Measurements from ENCODE around the gene SSU72. TPM values are rescaled to one million over a fixed set of nuclear protein-coding genes. Genes with fewer than 3 reads are reported as not detected.

Gene SSU72
- polyA plus RNA-seq, 3 donors: 79.9 to 85.8 (median 80.6) TPM

DNA sequence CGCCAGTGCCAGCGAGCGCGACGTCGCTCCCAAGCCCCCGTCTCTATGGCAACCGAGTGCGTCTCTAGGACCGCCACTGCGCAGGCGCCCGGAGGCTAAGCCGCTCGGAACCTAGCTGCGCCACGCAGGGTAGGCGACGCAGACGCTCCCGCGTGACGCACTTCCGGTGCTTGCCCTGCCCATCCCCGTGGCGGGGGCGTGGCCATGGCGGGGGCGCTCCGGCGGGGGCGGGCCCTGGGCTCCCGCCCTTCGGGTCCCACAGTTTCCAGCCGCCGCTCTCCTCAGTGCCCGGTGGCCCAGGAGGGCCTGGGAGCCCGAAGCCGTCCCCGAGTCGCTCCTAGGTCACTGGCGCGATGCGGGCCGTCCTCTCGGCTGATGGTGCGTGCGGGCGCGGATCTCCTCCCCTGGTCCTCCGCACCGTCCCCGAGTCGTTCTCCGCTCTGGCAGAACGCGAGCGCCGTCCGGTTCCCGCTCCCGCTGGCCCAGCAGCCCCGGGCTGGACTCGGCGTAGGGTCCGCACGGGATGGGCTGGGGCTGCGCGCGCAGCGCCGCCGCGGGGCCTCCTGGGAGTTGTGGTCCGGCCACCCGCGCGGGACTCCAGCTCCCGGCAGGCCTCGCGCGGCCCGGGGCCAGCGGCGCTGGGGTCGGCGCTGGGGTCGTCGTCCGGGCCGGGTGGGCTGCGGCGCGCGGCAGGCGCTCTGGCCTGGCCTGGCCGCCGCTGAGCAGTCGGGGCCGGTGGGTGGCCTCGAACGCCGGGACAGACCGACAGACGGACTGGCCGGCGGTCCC, 40.8 kb upstream of the SSU72 start, which contains the start of gene MIB2:
MIB2 (plus strand) TSS at position 245 of the 789 bp plus-strand sequence. CDS start 7,953 bp downstream, outside the sequence.
- DNase-seq (ENCODE audit: extremely low read depth in 1 of 11, low read depth in 9 of 11, low spot score in 4 of 11): peak; percentile 86 to 96 (median 93)

DNA sequence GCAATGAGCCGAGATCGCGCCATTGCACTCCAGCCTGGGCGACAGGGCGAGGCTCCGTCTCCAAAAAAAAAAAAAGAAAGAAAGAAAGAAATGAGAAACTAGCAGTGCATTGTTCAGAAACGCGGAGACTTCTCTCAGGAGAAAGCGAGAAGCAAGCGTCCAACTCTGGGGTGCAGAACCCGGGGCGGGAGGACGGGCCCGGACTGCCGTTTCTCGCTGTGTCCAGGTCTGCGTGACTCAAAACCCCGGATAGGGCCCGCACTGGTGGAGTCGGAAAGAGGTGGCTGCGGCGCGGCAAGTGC, 40.2 kb upstream of the SSU72 start:
- no peak for DNase-seq (ENCODE audit: extremely low read depth in 1 of 11, low read depth in 9 of 11, low spot score in 4 of 11)

DNA sequence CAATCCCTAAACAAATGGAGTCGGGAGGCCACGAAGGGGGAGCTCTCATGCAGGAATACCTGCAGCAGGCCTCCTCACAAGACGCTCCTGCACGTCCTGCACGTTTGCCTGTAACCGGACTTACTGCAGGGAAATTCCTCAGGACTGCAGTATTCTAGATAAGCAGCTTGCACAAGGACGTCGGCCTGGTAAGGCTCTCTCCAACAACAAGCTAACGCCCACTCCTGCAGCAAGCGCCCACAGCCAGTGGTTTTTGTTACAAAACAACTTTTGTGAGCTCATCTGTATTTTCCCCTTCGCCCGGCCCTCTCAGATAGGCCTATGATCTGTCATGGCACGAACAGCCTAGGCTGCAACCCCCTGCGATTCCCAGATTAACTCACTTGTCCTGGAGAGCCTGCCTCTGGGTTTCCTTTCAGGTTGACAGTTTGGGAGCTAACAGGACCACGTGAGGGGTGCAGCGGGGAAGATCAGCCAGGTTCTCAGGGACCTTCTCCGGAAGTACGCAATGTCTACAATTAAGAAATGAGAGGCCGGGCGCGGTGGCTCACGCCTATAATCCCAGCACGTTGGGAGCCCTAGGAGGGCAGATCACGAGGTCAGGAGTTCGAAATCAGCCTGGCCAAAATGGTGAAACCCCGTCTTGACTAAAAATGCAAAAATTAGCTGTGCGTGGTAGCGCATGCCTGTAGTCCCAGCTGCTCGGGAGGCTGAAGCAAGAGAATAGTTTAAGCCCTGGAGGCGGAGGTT, 39.7 kb upstream of the SSU72 start:
- DNase-seq (ENCODE audit: extremely low read depth in 1 of 11, low read depth in 9 of 11, low spot score in 4 of 11): no peak

DNA sequence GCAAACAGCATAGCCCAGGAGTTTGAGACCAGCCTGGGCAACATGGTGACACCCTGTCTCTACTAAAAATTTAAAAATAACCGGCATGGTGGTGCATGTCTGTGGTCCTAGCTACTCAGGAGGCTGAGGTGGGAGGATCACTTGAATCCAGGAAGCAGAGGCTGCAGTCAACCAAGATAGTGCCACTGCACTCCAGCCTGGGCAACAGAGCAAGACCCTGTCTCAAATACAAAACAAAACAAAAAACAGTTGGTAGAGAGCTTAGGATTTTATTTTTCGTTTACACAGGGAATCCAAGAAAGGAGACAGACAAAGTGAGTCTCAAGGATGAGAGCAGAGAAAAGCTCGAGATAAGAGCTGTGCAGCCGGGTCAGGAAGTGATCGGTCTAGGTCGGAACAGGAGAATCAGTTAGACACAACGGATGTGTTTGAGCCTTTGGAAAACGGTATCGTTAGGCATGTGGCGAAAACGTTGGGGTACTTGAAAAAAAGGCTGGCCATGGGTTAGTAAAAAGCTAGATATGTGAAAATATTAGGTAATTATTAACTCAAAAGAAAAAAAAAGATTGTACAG, 38.9 kb upstream of the SSU72 start:
- no peak for DNase-seq (ENCODE audit: extremely low read depth in 1 of 11, low read depth in 9 of 11, low spot score in 4 of 11)

DNA sequence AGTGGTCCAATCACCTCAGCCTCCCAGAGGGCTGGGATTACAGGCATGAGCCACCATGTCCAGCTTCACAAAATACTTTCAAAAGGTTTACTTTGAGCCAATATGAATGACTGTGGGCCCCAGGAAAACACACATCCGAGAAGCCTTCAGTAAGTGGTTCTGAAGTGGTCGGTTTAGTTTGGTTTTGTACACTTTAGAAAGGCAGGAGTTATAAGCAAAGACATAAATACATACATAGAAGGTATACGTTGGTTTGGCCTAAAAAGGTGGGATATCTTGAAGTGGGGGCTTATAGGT, 37.4 kb upstream of the SSU72 start:
- DNase-seq (ENCODE audit: extremely low read depth in 1 of 11, low read depth in 9 of 11, low spot score in 4 of 11): no peak

DNA sequence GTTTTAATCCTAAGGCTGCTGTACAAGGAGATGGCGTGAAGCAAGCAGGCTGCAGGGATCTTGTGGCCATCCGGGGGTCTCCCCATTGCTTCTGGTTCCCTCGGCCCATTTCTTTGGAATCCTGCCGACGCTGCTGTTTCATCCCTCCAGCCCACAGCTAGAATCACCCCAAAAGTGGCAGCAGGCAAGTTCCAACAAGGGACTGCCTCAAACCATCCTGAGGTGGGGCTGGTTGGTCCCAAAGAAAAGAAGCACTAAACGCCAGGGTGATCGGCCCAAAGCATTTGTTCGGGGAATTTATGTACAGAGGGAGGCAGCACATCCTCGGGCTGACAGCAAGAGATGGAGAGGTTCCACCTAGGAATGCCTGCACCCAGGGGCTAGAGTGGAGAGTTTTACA, 36.1 kb upstream of the SSU72 start:
- DNase-seq (ENCODE audit: extremely low read depth in 1 of 11, low read depth in 9 of 11, low spot score in 4 of 11): no peak

DNA sequence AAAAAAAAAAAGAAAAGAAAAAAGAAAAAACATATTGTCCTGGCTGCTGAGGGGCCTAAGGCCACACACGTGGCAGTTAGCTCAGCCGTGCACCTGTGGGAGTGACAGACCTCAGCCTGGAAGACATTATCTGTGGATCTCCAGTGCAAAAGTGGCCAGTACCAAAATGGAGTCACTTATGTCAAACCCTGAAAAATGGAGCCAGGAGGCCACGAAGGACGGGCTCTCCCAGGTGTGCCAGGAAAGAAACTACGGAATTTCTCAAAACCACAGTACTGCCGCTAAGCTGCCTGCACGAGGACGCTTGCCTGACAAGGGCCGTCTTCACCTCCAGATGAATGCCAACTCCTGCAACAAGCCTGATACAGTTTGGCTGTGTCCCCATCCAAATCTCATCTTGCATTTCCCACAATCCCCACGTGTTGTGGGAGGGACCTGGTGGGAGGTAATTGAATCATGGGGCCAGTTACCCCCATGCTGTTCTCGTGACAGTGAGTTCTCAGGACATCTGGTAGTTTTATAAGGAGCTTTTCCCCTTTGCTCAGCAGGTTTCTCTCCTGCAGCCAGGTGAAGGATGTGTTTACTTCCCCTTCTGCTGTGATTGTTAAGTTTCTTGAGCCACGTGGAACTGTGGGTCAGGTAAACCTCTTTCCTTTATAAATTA, 35.3 kb upstream of the SSU72 start:
- no peak for DNase-seq (ENCODE audit: extremely low read depth in 1 of 11, low read depth in 9 of 11, low spot score in 4 of 11)

DNA sequence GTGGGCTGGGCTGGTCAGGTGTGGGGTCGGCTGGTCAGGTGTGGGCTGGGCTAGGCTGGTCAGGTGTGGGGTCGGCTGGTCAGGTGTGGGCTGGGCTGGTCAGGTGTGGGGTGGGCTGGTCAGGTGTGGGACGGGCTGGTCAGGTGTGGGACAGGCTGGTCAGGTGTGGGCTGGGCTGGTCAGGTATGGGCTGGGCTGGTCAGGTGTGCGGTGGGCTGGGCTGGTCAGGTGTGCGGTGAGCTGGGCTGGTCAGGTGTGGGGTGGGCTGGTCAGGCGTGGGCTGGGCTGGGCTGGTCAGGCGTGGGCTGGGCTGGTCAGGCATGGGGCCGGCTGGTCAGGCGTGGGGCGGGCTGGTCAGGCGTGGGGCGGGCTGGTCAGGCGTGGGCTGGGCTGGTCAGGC, 31.6 kb upstream of the SSU72 start:
- DNase-seq (ENCODE audit: extremely low read depth in 1 of 11, low read depth in 9 of 11, low spot score in 4 of 11): no peak

DNA sequence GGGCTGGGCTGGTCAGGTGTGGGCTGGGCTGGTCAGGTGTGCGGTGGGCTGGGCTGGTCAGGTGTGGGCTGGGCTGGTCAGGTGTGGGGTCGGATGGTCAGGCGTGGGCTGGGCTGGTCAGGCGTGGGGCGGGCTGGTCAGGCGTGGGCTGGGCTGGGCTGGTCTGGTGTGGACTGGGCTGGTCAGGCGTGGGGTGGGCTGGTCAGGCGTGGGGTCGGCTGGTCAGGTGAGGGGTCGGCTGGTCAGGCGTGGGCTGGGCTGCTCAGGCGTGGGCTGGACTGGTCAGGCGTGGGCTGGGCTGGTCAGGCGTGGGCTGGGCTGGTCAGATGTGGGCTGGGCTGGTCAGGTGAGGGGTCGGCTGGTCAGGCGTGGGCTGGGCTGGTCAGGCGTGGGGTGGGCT, 31.1 kb upstream of the SSU72 start:
- no peak for DNase-seq (ENCODE audit: extremely low read depth in 1 of 11, low read depth in 9 of 11, low spot score in 4 of 11)

DNA sequence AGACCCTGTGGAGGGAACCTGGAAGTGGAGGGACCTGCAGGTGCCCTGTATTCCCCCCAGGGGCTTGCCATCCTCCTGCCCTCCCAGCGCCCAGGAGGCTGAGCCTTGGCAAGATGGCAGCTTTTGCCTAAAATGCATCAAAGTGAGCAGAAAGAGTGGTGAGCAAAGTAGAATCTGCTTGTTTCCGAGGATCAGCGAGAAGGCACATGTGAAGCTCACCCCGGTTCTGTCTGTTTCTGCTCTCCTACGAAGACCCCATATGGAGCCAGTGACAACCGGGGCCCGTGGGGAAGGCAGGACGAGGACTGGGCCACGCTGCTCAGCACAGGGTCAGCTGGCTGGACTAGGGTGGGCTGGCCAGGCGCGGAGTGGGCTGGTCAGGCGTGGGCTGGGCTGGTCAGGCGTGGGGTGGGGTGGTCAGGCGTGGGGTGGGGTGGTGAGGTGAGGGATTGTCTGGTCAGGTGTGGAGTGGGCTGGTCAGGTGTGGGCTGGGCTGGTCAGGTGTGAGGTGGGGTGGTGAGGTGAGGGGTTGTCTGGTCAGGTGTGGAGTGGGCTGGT, 30.4 kb upstream of the SSU72 start:
- no peak for DNase-seq (ENCODE audit: extremely low read depth in 1 of 11, low read depth in 9 of 11, low spot score in 4 of 11)

DNA sequence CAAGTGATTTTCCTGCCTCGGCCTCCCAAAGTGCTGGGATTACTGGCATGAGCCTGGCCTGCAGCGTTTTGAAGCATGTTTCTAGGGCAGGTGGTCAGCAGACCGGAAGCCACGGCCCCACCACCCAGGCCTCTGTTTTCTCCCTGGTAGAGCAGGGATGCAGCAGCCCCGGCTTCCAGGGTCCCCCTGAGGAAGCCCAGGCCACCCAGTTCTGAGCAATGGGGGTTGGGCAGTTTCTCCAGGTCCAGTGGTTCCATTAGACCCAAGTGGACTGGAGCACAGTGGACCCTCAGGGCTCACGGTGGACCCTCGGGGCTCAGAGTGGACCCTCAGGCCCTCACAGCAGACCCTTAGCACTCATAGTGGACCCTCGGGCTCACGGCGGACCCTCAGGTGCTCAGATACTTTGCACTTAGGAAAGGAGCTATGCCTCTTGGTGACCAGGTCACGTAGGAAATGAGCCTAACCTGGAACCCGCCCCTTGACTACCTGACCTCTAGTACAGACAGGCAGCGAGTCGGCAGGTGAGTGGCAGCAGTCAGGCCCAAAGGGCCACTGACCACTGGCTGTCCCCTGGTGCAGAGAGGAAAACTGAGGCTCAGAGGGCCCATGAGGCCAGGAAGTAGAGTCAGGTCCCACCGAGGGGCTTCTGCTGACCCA, 29.8 kb upstream of the SSU72 start:
- no peak for DNase-seq (ENCODE audit: extremely low read depth in 1 of 11, low read depth in 9 of 11, low spot score in 4 of 11)

DNA sequence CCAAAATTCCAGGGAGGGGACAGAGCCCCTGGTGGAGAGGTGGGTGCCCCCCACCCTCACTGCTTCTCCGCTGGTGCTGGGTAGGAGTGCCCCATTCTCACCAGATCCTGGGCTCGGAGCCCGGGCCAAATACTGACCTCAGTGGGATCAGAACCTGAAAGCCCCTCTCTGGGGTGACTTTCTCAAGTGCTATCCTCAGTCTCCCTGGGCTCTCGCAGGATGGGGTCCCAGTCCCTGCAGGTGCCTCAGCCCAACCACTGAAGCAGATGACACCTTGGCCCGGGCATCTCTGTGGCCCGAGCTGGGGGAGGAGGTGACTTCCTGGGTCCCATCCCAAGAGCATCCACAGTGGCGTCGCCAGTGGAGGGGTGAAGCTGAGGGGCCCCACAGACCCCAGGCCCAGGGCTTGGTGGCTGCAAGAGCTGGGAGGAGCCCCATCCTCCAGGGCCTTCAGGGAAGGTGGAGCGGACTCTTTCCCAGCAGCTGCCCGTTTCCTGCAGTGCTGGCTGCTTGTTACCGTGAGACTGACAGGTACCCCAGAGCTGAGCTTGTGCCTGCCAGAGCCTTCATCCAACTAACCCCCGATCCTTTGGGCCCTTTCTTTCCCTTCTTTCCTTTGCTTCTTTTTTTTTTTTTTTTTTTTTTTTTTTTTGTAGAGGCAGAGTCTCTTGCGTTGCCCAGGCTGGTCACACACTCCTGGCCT, 29.2 kb upstream of the SSU72 start:
- no peak for DNase-seq (ENCODE audit: extremely low read depth in 1 of 11, low read depth in 9 of 11, low spot score in 4 of 11)

DNA sequence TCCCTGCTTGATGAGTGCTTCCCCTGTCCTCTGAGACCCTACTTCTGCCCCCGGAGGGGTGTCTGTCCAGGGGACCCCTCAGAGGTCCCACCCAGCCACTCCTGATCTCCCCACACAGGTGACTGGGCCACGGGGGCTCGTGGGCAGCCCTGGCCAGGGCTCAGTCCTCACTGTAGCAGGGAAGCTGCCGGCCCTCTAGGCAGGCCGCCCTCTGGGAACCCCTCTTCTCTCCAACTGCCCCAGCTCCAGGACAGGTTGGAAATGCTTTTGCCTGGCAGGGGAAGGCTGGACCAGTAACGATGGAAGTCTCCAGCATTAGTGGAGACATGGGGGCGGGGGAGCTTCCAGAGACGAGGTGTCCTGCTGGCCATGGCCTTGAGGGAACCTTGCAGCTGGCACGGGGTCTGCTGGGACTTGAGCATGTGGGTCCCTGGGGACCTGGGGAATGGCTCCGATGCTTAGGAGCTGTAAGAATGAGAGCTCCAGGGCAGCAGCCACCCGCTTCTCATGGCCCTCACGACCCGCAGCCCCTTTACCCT, 28.4 kb upstream of the SSU72 start:
- DNase-seq (ENCODE audit: extremely low read depth in 1 of 11, low read depth in 9 of 11, low spot score in 4 of 11): no peak

DNA sequence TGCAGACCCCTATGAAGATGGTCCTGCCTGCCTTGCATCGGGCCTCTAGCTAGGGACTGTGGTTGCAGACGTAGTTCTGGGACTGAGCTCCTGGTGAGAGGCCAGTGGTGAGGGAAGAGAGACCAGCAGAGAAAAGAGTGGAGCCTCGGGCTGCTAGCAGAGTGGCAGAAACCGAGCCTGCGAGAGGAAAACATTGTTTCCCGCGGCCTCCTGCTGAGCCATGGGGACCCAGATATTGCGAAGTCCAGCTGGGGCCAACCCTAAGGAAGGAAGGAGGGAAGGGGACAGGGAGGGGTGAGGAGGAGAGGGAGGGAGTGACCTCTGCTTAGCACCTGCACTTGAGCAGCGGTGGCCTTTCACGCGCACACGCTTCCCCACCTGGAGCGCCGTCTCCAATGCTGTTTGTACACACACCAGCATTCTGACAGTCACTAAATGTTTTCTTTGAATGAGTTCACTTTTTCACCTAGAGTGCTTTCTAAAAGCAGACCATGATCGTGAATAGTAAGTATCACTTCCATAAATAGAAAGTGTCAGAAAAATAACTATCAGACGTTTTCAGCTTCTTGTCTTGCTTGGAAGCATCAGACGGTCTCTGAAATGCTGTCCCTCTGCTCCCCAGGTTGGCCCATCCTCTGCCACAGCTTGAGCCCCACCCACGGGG, 27.8 kb upstream of the SSU72 start:
- no peak for DNase-seq (ENCODE audit: extremely low read depth in 1 of 11, low read depth in 9 of 11, low spot score in 4 of 11)

DNA sequence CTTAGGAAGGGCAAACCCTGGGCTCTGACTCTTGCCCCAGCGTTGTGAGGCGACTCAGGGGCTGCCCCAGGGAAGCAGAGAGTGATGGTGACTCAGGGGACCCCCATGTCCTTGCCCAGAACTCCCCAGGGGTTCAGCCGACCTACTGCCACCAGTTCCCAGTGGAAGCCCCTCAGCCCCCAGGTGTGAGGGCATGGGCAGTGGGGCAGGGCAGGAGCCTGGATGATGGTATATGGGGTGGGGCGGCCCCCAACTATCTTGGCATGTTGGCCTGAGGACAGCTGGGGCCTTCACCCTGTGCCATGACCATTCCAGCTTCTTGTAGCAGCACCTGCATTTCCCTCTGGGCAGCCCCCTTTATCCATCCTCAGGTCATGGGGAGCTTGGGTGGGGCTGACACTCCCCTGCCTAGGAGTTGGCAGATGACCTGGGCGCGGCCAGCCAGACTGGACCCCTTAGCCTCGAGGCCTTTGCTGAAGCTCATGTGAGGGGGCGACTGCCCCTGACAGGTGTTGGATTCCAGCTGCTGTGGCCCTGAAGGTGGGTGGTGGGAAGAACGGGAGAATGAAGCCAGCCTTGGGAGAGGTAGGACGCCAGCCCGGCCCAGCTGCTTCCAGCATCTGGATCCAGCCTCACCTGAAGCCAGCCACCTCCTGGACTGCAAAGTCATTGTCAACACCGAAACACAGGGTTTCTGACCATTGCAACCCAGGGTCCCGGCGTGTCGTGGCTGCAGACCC, 27.1 kb upstream of the SSU72 start:
- no peak for DNase-seq (ENCODE audit: extremely low read depth in 1 of 11, low read depth in 9 of 11, low spot score in 4 of 11)

DNA sequence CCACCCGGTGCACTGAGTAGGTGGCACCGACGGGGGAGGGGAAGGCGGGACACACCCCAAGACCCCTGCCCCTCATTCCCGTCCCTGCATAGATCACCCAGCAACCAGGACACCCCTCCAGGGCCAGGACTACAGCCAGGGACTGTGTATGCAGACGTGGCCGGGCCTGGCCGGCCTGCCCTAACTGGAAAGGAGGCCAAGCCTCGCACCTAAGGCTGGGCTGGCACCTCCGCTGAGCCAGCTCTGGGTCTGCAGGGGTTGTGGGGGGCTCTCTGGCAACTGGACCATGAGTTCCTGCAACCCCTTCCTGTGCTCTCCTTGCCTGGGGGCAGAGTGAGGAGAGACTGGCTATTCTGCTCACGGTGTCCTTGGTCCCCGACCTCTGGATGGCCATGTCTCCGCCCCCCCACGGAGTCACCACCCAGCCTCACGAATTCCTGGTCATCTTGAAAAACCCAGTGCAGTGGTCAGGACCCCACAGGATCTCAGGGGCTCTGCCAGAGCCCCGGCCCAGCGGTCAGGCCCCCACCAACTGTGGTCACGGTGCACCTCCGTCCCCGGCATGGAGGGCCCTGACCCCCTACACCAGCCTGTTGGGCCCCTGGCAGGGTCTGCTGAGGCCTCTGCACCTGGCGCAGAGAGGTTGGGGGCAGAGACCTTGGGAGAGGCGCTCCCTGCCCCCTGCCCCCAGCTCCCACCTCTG, 26.3 kb upstream of the SSU72 start:
- no peak for DNase-seq (ENCODE audit: extremely low read depth in 1 of 11, low read depth in 9 of 11, low spot score in 4 of 11)
